NCI-H2171 (cell line): ENCODE data around the gene SHC3.

Source experiments
- DNase-seq: peaks from one replicate; lab custom pipeline; 2025; lab: John Stamatoyannopoulos, UW

Gene SHC3

DNA sequence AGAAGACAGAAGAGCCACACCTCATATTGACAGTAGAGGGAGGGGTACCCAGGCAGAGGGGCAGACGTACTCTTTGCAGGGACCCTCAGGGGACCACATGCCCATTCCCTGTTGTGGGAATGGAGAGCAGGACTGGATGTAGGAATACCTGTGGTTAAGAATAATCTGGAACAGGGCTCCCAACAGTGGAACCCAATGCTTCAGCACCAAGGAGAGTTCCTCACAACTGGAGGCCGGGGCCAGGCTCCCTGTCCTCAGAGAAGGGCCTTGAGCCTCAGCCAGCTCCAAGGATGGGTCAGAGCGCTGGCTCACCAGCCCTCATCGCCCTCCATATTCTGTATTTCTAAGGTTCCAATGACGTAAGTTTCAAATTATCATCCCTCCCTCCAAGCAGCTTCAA is 7.4 kb upstream of the SHC3 start:
- DNase-seq: no peak

DNA sequence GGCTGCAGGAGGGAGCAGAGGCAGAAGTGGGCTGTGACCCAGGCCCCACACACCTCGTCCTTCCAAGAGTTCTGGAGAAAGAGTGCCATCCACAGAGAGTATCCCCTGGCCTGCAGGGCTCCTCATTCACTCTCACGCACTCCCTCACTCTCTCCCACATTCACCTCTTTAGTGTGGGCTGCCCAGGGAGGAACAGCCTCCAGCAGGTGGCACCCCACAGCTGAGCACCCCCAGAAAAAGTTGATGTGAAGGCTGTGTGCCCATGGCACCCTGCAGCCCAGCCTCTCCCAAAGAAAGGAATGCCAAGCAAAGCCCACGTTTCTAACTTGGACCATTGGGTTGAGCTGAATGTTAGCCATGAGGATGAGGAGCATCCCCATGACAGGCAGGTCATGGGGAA is 4.5 kb upstream of the SHC3 start:
- no peak for DNase-seq

- DNase-seq: no peak
Observed at GRCh38 chr9:89182369-89182768, 3.8 kb upstream of the SHC3 start.

GRCh38 chr9:89179895-89180734 is 1.5 kb upstream of the SHC3 start:
- DNase-seq: peak; percentile 89

- no peak for DNase-seq
Observed at GRCh38 chr9:89179540-89179894, 899 bp upstream of the SHC3 start.

- no peak for DNase-seq
Observed at GRCh38 chr9:89178830-89179539, 367 bp upstream of the SHC3 start.

GRCh38 chr9:89177012-89177943 is 1.3 kb downstream of the SHC3 start:
- no peak for DNase-seq

DNA sequence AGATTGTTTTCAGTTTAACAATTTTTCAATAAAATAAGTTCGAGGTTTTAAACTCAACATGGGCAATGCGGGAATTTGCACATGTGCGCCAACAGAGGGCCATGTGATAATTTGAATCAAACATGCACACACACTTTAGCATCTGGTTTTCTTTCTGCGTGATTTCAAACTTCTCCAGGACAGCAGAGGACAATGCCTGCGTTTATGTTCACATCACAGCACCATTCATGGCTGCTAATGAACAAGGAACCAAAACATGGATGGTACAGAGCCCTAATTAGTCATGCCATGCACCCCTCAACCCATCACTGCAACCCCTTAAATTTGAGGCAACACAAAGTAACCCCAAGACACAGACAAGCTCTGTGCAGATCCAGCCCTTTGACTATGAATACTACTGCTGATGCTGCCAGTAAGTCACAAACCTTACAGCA is 2.8 kb downstream of the SHC3 start:
- no peak for DNase-seq

GRCh38 chr9:89174291-89174690 is 4.3 kb downstream of the SHC3 start:
- no peak for DNase-seq

- DNase-seq: no peak
Observed at GRCh38 chr9:89173072-89173471, 5.5 kb downstream of the SHC3 start.

DNA sequence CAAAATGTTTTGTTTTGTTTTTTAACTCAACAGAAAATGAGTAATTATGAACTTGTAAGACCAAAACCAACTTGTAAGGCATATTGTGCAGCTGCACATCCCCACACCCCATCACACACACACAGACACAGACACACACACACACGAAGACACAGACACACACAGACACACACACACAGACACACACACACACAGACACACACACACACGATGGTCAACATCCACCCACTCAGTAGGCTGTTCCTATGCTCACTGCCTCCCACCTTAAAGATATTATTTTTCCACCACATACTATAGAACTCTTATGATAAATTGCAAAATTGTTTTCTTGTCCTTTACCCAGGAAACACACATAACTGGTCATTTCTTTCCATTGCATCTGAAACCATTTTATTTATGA is 6.2 kb downstream of the SHC3 start:
- no peak for DNase-seq

GRCh38 chr9:89171693-89172092 is 6.9 kb downstream of the SHC3 start:
- DNase-seq: no peak

GRCh38 chr9:89171231-89171630 is 7.4 kb downstream of the SHC3 start:
- no peak for DNase-seq

GRCh38 chr9:89168901-89169813 is 9.5 kb downstream of the SHC3 start:
- DNase-seq: no peak

DNA sequence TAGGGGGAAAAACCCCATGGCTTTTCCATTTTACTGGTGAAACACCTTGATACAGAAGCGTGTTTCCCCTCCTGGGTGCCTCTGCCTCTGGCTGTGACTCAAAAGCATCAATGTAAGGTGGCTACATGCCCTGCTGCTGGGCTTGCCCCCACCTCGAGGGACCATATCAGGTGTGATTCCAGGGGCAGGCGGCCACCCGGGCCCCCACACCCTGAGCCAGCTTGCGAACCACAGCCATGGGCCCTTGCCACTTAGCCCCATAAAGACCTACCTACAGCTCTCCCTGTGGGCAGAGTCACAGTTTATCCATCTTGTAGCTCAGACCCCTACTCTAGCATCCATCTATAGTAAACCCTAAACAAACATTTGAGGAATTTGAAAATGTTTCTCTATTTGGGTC is 10.8 kb downstream of the SHC3 start:
- no peak for DNase-seq

- no peak for DNase-seq
Observed at GRCh38 chr9:89166852-89167251, 11.8 kb downstream of the SHC3 start.

GRCh38 chr9:89165880-89166279 is 12.7 kb downstream of the SHC3 start:
- DNase-seq: no peak

- no peak for DNase-seq
Observed at GRCh38 chr9:89165341-89165740, 13.3 kb downstream of the SHC3 start.

DNA sequence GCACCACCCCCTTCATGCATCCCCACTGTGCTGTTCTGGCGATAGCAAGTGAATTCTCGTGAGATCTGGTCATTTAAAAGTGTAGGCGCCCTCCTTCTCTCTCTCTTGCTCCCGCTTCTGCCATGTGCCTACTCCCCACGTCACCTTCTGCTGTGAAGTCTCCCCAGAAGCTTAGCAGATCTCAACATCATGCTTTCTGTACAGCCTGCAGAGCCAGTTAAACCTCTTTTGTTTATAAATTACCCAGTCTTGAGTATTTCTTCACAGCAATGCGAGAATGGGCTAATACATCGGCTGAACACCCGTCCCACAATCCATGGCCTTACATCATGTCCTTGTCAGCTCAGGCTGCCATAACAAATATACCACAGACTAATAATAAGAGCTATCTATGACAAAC is 17.4 kb downstream of the SHC3 start:
- DNase-seq: no peak

DNA sequence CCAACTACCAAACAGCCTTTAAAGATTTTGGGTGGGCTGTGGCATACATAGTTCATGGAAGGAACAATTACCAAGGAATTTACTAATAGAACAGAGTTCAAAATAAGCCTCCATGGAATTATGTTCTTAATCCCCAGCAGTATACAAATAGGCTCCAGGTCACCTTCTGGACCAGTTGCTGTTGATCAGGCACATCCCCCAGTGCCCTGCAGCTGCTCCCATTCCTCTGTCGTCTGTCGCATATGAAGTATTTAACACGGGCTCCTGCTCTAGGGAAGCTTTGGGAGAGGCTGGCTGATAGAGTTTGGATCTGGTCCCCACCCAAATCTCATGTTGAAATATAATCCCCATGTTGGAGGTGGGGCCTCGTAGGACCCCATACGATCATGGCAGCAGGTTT is 17.8 kb downstream of the SHC3 start:
- no peak for DNase-seq

GRCh38 chr9:89154651-89155336 is 23.8 kb downstream of the SHC3 start:
- no peak for DNase-seq
